Stimulated activated CD8-positive, alpha-beta memory T cell treated with anti-CD3 and anti-CD28 coated beads, Interleukin-4, amount 100 ng/mL, for 48 hours (primary cell): Measurements from ENCODE around the gene DNMBP.
"Not testable (repeated sequence)": the region's sequence is repeated elsewhere in the genome, so short reads cannot be mapped to it uniquely, and the experiment has no call there.

Experiments used
- DNase-seq: peaks from one replicate; pipeline ENCODE4 v3.0.0-alpha.2; 2020

Gene DNMBP

GRCh38 chr10:99906470-99906869 lies 103.3 kb downstream of the DNMBP start:
- DNase-seq: no peak

DNA sequence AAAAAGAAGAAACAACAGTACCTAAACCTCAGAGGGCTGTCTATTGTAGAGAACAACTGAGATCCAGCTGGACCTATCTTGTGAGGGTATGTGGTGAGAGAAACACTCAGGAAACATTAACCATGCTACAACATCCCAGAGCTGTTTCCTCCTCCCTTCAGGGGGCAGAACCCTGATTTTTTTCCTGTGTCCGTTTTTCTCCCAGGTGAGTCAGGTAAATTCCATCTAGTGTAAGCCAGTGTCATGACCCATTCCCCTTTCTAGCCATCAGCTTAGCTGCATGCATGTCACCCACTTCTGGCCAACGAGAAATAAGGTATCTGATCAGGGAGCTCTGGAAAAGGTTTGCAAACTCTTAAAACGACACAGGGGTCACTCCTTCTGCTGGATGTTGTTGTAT lies 103.8 kb downstream of the DNMBP start:
- no peak for DNase-seq

DNA sequence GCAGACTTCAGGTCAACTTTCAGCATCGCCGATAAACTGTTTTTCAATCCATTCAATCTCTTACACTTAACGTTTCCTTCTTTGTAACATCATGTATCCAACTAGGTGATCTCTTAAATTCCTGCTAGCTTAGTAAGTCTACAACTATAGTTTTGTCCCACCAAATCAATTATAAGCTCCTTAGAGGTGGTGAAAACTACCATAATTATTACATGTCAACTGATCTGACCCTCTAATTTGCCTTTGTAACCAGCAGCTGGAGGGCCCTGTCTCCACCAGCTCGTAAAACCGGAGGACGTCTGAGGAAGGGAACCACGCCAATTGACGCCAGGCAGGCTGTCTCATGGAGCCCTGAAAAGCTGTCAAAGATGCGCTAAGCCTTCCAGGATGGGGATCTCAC lies 113.9 kb downstream of the DNMBP start:
- DNase-seq: no peak

GRCh38 chr10:99895066-99895465 lies 114.7 kb downstream of the DNMBP start:
- DNase-seq: not testable (repeated sequence)

GRCh38 chr10:99894613-99895012 lies 115.1 kb downstream of the DNMBP start:
- DNase-seq: no peak

DNA sequence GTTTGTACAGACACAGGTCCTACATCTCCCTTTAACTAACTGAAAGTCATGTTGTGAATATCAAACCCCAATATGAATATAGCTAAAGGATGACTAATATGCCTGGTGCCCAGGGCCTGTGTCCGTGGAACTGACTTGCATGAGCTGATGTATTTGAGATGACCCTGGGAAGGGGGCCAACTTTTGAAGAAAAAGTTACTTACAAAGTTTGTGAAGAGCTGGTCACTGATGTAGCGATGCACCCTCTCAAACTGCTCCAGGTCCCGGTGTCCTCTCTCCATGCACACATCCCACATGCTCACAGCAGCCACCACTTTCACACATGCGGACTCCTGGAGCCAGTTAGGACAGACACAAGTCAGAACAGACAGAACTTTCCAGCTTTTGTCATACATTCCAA lies 121.1 kb downstream of the DNMBP start:
- no peak for DNase-seq

DNA sequence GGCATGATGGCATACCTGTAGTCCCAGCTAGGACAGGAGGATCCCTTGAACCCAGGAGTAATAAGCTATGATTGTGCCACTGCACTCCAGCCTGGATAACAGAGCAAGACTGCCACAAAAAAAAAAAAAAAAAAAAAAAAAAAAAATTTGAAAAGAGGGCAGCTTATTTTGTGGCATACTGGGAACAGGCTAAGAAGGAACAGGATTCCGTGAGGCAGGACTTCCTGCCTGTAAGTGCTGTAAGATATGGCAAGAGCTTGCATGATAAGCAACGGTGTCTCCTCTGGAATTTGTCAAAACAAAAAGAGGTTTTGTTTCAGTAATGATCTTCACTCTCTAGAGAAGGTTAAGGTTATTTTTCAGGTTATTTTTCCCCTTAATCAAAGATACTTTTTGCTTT lies 126.2 kb downstream of the DNMBP start:
- DNase-seq: no peak

DNA sequence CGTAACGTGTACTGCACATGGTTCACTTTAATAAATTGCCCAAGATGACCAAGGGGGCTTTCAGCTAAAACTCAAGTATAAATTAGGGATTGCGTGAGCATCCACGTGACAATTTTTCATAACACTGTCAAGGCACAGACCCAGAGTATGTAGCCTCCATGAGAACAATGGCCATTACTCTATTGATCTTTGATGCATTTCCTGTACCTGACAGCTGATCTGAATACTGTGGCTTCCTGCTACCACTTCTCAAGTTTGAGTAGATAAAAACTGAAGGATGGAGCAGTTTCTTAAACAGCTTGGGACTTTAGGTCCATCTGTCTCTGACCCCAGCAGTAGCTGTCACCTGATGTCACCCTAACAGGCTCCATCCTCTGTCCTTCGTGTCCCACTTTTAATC lies 128.4 kb downstream of the DNMBP start:
- no peak for DNase-seq

GRCh38 chr10:99880080-99880835 lies 129.5 kb downstream of the DNMBP start:
- DNase-seq: no peak

- no peak for DNase-seq
Observed at GRCh38 chr10:99875473-99875872, 134.3 kb downstream of the DNMBP start.

- DNase-seq: no peak
Observed at GRCh38 chr10:99874341-99875085, 135.2 kb downstream of the DNMBP start.

- no peak for DNase-seq
Observed at GRCh38 chr10:99873846-99874245, 135.9 kb downstream of the DNMBP start.

DNA sequence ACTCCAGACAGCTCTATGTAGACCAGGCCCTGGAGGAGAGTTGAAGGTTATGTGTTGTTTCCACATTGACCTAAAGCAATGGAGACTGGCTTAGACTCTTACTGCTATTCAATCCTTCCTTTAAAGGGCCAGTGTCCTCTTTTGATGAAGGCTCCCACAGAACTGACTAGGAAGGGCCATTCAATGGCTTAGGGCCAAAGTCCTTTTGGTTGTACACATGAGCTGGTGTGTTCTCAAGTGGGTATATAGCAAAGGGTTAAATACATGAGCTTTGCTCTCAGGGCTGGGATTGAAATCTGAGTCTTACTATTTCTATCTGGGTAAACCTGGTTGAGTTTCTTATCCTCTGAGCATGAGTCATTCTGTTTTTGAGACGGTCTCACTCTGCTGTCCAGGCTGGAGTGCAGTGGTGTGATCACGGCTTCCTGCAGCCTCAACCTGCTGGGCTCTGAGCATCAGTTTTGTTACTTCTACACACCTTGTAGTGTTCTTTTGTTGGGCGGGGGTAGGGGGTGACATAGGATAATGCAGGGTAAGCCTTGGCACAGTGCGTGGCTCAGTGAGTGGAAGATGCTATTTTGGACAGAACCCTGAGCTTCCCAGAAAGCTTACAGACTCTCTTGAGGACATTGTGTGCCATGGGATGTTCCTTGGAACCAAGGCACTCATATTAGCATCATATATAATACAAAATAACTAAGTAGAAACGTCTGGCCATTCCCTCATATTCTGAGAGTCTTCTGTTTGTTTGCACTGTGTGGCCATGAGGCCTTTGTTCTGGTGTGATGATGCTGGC lies 137.2 kb downstream of the DNMBP start:
- DNase-seq: no peak

GRCh38 chr10:99870123-99870730 lies 139.5 kb downstream of the DNMBP start:
- DNase-seq: peak; percentile 61

- DNase-seq: no peak
Observed at GRCh38 chr10:99869581-99870122, 140.1 kb downstream of the DNMBP start.

GRCh38 chr10:99867250-99867649 lies 142.5 kb downstream of the DNMBP start:
- not testable (repeated sequence) for DNase-seq

DNA sequence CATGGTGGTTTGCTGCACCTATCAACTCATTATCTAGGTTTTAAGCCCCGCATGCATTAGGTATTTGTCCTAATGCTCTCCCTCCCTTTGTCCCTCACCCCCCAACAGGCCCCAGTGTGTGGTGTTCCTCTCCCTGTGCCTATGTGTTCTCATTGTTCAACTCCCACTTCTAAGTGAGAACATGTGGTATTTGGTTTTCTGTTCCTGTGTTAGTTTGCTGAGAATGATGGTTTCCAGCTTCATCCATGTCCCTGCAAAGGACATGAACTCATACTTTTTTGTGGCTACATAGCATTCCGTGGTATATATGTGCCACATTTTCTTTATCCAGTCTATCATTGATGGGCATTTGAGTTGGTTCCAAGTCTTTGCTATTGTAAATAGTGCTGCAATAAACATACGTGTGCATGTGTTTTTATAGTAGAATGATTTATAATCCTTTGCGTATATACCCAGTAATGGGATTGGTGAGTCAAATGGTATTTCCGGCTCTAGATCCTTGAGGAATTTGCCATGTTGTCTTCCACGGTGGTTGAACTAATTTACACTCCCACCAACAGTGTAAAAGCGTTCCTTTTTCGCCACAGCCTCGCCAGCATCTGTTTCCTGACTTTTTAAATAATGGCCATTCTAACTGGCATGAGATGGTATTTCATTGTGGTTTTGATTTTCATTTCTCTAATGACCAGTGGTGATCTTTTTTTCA lies 146.1 kb downstream of the DNMBP start:
- DNase-seq: not testable (repeated sequence)

- DNase-seq: no peak
Observed at GRCh38 chr10:99860466-99860865, 149.3 kb downstream of the DNMBP start.

GRCh38 chr10:99859585-99859984 lies 150.2 kb downstream of the DNMBP start:
- DNase-seq: no peak

GRCh38 chr10:99858849-99859248 lies 150.9 kb downstream of the DNMBP start:
- DNase-seq: no peak

DNA sequence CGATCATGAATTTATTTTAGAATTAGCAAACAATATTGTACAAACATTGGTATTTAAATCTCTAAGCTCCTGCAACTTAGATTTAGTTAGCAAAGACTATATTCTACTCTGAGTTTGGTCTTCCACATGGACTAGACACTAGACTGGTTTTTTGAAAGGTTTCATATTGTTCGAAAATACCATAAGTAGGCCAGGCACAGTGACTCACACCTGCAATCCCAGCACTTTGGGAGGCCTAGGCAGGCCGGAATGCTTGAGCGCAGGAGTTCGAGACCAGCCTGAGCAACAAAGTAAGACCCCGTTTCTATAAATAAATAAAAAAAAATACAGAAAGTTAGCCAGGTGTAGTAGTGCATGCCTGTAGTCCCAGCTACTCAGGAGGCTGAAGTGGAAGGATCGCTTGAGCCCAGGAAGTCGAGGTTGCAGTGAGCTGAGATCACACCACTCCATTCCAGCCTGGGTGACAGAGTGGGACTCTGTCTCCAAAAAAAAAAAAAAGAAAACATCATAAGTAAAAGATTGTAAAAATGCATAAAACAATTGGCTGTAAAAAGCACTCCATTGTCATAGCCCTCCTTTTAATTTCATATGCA lies 154.2 kb downstream of the DNMBP start:
- DNase-seq: no peak

DNA sequence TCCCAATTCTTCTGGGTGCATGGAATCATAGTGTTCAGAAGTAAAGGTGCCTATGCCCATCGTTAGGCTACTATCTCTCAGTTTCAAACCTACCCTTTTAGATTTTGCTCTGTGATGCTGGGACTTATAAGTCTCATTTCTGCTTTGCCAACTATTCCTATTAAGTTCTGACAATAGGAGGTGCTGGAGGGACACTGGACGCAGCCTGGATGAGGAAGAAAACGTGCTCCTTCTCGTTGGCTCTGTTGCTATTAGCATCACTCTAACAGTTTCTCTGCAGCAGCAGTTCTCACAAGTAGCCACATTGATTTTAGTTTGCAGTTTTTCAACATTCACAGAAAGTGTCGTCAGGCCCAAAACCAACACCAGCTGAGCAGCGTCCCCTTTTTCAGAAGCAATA lies 154.9 kb downstream of the DNMBP start:
- no peak for DNase-seq
